ENCODE measurements around the gene OR10A3.

DNA sequence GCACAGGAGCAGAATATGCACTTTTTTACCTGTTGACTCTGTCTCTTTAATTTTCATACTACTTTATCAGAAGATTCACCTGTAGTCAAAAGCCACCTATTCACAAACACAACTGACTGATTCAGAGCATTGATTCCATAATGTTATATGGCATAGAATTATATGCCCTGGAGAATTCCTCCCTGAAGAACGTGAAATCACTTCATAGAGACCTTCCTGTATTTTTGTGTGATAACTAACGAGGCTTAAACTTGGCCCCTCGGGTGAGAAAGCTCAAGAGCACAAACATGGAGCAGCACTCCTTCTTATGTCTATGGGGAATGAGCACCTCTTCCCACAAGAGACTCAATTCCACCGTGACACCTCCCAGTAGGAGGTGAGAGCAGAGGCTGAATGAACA, 10.3 kb downstream of the OR10A3 start, which contains the start of gene OR10A6:
- TF ChIP-seq, protein P1, sequence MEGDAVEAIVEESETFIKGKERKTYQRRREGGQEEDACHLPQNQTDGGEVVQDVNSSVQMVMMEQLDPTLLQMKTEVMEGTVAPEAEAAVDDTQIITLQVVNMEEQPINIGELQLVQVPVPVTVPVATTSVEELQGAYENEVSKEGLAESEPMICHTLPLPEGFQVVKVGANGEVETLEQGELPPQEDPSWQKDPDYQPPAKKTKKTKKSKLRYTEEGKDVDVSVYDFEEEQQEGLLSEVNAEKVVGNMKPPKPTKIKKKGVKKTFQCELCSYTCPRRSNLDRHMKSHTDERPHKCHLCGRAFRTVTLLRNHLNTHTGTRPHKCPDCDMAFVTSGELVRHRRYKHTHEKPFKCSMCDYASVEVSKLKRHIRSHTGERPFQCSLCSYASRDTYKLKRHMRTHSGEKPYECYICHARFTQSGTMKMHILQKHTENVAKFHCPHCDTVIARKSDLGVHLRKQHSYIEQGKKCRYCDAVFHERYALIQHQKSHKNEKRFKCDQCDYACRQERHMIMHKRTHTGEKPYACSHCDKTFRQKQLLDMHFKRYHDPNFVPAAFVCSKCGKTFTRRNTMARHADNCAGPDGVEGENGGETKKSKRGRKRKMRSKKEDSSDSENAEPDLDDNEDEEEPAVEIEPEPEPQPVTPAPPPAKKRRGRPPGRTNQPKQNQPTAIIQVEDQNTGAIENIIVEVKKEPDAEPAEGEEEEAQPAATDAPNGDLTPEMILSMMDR (conservative IDR thresholded peaks at IDR 0.05; ENCODE audit: low read depth, low read length), result no peak
- TF ChIP-seq EZH2 (IDR thresholded peaks at IDR 0.05; ENCODE audit: borderline replicate concordance, low read depth, low read length, poor library complexity, severe bottlenecking), result no peak

Data from A673 (cell line).